ENCODE results near the gene TBPL1. TPM values are rescaled to one million over a fixed set of nuclear protein-coding genes. Genes with fewer than 3 reads are reported as not detected.
A peak's percentile ranks its signal among the peaks of the same experiment; 100 is the strongest.

TBPL1 gene
- 10 to 100 TPM; 16.6 to 25.4 (median 23.3) TPM for total RNA-seq
- long read RNA-seq, donor 1, full-length matches to known transcripts = 9 of 10 reads
- long read RNA-seq, donor 1, partial matches to known transcripts = 0 of 10 reads
- long read RNA-seq, donor 1, other reads (novel, unspliced or antisense) = 1 of 10 reads
- long read RNA-seq, donor 2, full-length matches to known transcripts = 18 of 19 reads
- long read RNA-seq, donor 2, partial matches to known transcripts = 1 of 19 reads
- long read RNA-seq, donor 2, other reads (novel, unspliced or antisense) = 0 of 19 reads

GRCh38 chr6:133952815-133953633, at the start of gene TBPL1:
Gene TBPL1, plus strand, starts transcription at chr6:133953224. Its CDS starts 26,902 bp downstream, at chr6:133980126.
- intact Hi-C loops (cut with DNase I, micrococcal nuclease) = no loop called here
- Histone ChIP-seq H3K4me3 (peak within 1 kb of the TSS; percentile 90), H3K4me1 (ENCODE audit: low read depth) (peaks cover 16% of the 10 kb centered on the region), H3K36me3 (ENCODE audit: low read depth) (no peaks in the 10 kb centered on the region), H3K9me3 (no peaks in the 10 kb centered on the region)
- DNase-seq (peak; percentile 94 to 96 (median 95)), ATAC-seq (peak; percentile 97)
- TF ChIP-seq, protein P1, sequence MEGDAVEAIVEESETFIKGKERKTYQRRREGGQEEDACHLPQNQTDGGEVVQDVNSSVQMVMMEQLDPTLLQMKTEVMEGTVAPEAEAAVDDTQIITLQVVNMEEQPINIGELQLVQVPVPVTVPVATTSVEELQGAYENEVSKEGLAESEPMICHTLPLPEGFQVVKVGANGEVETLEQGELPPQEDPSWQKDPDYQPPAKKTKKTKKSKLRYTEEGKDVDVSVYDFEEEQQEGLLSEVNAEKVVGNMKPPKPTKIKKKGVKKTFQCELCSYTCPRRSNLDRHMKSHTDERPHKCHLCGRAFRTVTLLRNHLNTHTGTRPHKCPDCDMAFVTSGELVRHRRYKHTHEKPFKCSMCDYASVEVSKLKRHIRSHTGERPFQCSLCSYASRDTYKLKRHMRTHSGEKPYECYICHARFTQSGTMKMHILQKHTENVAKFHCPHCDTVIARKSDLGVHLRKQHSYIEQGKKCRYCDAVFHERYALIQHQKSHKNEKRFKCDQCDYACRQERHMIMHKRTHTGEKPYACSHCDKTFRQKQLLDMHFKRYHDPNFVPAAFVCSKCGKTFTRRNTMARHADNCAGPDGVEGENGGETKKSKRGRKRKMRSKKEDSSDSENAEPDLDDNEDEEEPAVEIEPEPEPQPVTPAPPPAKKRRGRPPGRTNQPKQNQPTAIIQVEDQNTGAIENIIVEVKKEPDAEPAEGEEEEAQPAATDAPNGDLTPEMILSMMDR (IDR thresholded peaks at IDR 0.05) = no peak

GRCh38 chr6:133903855-133904254, 49.2 kb upstream of the TBPL1 start:
- DNase-seq (no peak), ATAC-seq (no peak)
- Histone ChIP-seq H3K36me3 (ENCODE audit: low read depth) (no peaks in the 10 kb centered on the region), H3K4me1 (ENCODE audit: low read depth) (no peaks in the 10 kb centered on the region), H3K4me3 (no peak overlapping the region), H3K9me3 (no peaks in the 10 kb centered on the region)
- intact Hi-C loops (cut with DNase I, micrococcal nuclease) = no loop called here
- TF ChIP-seq, protein P1 (IDR thresholded peaks at IDR 0.05) = no peak

DNA sequence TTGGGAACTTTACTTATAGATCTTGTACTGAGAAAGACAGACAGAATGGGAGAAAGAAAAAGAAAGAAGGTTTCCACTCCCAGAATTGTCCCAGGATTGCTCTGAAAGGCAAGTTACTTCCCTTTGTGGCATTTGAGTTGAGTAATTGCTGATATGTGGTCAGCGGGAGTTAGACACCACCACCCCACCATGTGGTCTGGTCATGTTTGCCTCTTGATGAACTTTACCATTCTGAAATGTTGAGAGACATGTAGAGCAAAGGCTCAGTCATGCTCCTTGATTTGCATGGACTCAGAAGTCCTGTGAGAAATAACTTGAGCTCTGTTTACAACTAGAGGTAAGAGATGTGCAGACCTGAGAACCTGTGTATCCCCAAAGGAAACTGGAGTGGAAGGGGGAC, 47.0 kb upstream of the TBPL1 start:
- Histone ChIP-seq H3K9me3 (no peaks in the 10 kb centered on the region), H3K4me3 (no peak overlapping the region), H3K36me3 (ENCODE audit: low read depth) (no peaks in the 10 kb centered on the region), H3K4me1 (ENCODE audit: low read depth) (no peaks in the 10 kb centered on the region)
- intact Hi-C loops (cut with DNase I, micrococcal nuclease) = no loop called here
- DNase-seq (no peak), ATAC-seq (no peak)
- TF ChIP-seq, protein P1 (IDR thresholded peaks at IDR 0.05) = no peak

DNA sequence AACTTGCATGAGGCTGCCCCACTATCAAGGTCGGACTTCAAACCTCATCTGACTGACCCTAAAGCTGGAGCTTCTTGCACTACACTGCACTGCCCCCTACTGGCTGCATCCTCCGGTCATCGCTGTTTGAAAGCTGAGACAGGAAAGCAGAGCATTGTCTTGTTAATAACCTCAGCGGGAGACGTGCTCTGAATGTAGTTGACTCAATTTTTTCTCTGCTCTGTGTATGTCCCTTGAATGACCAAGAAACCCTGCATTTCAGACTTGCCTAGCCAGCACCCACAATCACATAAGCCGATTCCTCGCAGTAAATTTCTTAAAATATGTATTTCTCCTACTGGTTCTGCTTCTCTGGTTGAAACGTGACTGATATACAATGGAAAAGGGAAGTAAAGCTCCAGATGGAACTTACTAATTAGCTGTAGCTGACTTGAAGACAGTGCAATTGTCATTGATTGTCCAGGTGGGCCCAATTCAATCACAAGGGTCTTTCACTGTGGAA, 36.3 kb upstream of the TBPL1 start:
- TF ChIP-seq, protein P1 (IDR thresholded peaks at IDR 0.05) = peak; percentile 52
- no peaks in the 10 kb centered on the region for H3K4me1 ChIP-seq (ENCODE audit: low read depth)
- DNase-seq = peak; percentile 74 to 97 (median 87)
- intact Hi-C loops (cut with DNase I, micrococcal nuclease) = loop anchor here (10.0 kb wide), 2 partner anchors 72 to 352 kb away; no protein-coding TSS in a partner anchor
- H3K4me3 ChIP-seq = no peak overlapping the region
- no peaks in the 10 kb centered on the region for H3K9me3 ChIP-seq
- ATAC-seq = peak; percentile 83
- H3K36me3 ChIP-seq (ENCODE audit: low read depth) = no peaks in the 10 kb centered on the region

DNA sequence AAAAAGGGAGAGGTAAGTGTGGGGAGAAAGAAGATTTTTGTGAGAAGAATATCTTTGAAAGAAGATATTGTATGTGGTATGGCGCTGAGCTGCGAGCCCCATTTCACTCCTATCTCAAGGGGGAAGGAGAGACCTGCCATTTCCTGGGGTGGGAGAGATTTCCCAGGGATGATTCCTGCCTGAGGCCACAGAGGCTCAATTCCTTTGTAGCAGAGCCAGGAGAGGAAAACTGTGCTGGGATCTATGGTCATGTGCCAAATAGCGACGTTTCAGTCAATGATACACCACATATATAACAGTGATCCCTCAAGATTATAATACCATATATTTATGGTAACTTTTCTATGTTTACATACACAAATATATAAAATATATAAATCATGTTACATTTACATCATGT, 35.2 kb upstream of the TBPL1 start:
- ATAC-seq (no peak), DNase-seq (no peak)
- TF ChIP-seq, protein P1 (IDR thresholded peaks at IDR 0.05) = no peak

More for the DNA sequence above, 35.2 kb upstream of the TBPL1 start:
- Histone ChIP-seq H3K4me1 (ENCODE audit: low read depth) (no peaks in the 10 kb centered on the region), H3K4me3 (no peak overlapping the region), H3K9me3 (no peaks in the 10 kb centered on the region), H3K36me3 (ENCODE audit: low read depth) (no peaks in the 10 kb centered on the region)
- intact Hi-C loops (cut with DNase I, micrococcal nuclease) = loop anchor here (10.0 kb wide), 2 partner anchors 73 to 353 kb away; no protein-coding TSS in a partner anchor

Measured in mucosa of descending colon (tissue), 3 donors.